ENCODE measurements around the gene DHRS7.

- TF ChIP-seq CC2D1A (IDR thresholded peaks at IDR 0.05) (no peak), FOXP4 (CRISPR knock-in tag; IDR thresholded peaks at IDR 0.05; ENCODE audit: borderline replicate concordance) (no peak), CTCF (IDR thresholded peaks at IDR 0.05 in 2 of 3, conservative IDR thresholded peaks at IDR 0.05 in 1 of 3; ENCODE audit: insufficient read depth in 2 of 3, low read depth in 1 of 3, low read length in 3 of 3) (no peak), E2F1 (CRISPR knock-in tag; IDR thresholded peaks at IDR 0.05) (no peak), SAFB2 (IDR thresholded peaks at IDR 0.05; ENCODE audit: borderline replicate concordance, low read depth, low read length, severe bottlenecking) (no peak), CHD2 (IDR thresholded peaks at IDR 0.05; ENCODE audit: low read depth, low read length) (no peak), ELF1 (tag; IDR thresholded peaks at IDR 0.05) (no peak), ZNF121 (CRISPR knock-in tag; conservative IDR thresholded peaks at IDR 0.05) (no peak), ZBTB40 (IDR thresholded peaks at IDR 0.05) (no peak), ZBTB40 (CRISPR knock-in tag; IDR thresholded peaks at IDR 0.05) (no peak), ZNF274 (IDR thresholded peaks at IDR 0.05; ENCODE audit: borderline replicate concordance, low read depth, low read length) (no peak), POLR2AphosphoS5 (IDR thresholded peaks at IDR 0.05; ENCODE audit: control insufficient read depth, insufficient read depth, low read depth, low read length) (no peak), SRSF1 (IDR thresholded peaks at IDR 0.05; ENCODE audit: low read depth, low read length) (no peak), ZNF655 (CRISPR knock-in tag; IDR thresholded peaks at IDR 0.05) (no peak)
These were observed 41.1 kb upstream of the DHRS7 start for GRCh38 chr14:60206249-60206670.
